ENCODE measurements around the gene DPP3. TPM values are rescaled to one million over a fixed set of nuclear protein-coding genes. Genes with fewer than 3 reads are reported as not detected.

Gene DPP3
- total and polyA plus RNA-seq, 4 experiments from 2014 or later, result 21.0 to 31.0 (median 25.9) TPM

DNA sequence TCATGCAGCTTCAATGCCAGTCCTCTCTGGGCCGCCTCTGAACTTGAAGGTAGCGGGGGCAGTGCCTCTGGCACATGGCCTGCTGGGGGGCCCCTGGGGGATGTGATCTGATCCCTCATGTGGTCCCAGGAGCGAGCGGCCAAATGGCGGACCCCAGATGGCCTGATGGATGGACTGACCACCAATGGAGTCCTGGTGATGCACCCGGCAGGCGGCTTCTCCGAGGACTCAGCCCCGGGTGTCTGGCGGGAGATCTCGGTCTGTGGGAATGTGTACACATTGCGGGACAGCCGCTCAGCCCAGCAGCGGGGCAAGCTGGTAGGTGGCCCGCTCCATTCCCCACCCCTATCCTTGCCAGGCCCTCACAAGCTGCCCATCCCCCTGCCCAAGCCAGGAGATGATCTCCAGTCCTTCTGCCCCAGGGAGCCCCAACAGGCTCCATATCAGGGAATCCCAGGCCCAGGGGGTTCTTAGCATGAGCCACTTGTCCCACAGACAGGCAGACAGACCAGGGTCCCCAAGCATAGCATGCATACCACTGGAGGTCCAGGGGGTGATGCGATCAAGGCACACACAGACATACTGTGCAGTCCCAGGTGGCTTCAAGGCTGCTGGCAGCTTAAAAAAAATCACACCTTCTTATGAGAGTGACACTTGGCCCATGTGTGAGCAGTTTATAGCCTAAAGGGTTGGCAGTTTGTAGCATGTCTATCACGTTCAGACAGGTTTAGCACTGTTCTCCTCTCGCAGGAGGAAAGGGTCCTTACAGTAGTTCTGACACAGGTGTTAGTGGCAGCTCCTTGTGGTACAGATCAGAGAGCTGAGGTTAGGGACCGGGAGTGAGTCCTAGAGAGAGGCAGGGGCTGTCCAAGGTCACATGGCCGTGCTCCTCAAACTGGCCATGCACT, 6.4 kb upstream of the DPP3 start:
- peaks cover 1 to 18% (median 4%) of the 10 kb centered on the region in 4 donors for H3K4me1 Mint-ChIP-seq
- peaks cover 5 to 8% of the 10 kb centered on the region in 2 donors for H3K36me3 Mint-ChIP-seq
- ChIA-PET CTCF (ENCODE audit: partially characterized antibody) (interaction anchor here (1.7 kb wide), 1 partner anchor 35 kb away, joined by 3 read pairs; the partner anchor contains the start of gene MRPL11), POLR2A (ENCODE audit: partially characterized antibody) (no interaction called here)
- Histone ChIP-seq H3K27ac (ENCODE audit: low read depth, low read length) (no peak overlapping the region), H3K36me3 (ENCODE audit: insufficient read depth, low read length) (peaks cover 9% of the 10 kb centered on the region), H3K27me3 (ENCODE audit: insufficient read depth, low read length) (no peaks in the 10 kb centered on the region), H3K9me3 (ENCODE audit: control insufficient read depth in 1 of 2, low read length in 2 of 2) (no peaks in the 10 kb centered on the region), H3K4me3 (ENCODE audit: low read length in 2 of 2) (no peak overlapping the region), H3K4me1 (ENCODE audit: insufficient read depth, low read length) (no peaks in the 10 kb centered on the region)
- no peak for DNase-seq
- H3K4me3 Mint-ChIP-seq, result no peak overlapping the region
- intact Hi-C loops (cut with micrococcal nuclease), result no loop called here
- H3K27ac Mint-ChIP-seq, result peak overlapping the region in 2 of 7 donors; percentile 23 to 81
- H3K27me3 Mint-ChIP-seq, result no peaks in the 10 kb centered on the region
- H3K9me3 Mint-ChIP-seq, result no peaks in the 10 kb centered on the region

DNA sequence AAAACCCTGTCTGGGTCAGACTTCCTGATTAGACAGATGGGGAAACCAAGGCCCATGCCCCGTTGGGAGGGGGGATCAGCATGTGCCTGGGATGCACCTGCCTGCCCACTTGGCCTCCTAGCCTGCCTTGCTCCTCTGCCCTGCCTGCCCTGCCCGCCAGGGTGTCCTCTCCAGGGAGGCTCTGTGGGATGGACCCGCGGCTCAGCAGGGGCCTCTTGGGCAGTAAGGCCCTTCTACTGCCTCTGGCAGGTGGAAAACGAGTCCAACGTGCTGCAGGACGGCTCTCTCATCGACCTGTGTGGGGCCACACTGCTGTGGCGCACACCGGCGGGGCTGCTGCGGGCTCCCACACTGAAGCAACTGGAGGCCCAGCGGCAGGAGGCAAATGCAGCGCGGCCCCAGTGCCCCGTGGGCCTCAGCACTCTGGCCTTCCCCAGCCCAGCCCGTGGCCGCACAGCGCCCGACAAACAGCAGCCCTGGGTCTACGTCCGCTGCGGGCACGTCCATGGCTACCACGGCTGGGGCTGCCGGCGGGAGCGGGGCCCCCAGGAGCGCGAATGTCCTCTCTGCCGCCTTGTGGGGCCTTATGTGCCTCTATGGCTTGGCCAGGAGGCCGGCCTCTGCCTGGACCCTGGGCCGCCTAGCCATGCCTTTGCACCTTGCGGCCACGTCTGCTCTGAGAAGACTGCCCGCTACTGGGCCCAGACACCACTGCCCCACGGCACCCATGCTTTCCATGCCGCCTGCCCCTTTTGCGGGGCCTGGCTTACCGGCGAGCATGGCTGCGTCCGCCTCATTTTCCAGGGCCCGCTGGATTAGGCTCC, 4.7 kb upstream of the DPP3 start:
- H3K9me3 ChIP-seq (ENCODE audit: control insufficient read depth in 1 of 2, low read length in 2 of 2), result no peaks in the 10 kb centered on the region
- CTCF ChIA-PET (ENCODE audit: partially characterized antibody), result no interaction called here
- intact Hi-C loops (cut with micrococcal nuclease), result no loop called here
- H3K36me3 ChIP-seq (ENCODE audit: insufficient read depth, low read length), result peaks cover 9% of the 10 kb centered on the region
- H3K4me3 ChIP-seq (ENCODE audit: low read length in 2 of 2), result no peak overlapping the region
- no peaks in the 10 kb centered on the region for H3K27me3 Mint-ChIP-seq
- no peak overlapping the region for H3K27ac Mint-ChIP-seq
- POLR2A ChIA-PET (ENCODE audit: partially characterized antibody), result no interaction called here
- H3K36me3 Mint-ChIP-seq, result peaks cover 5 to 15% of the 10 kb centered on the region in 2 donors
- no peaks in the 10 kb centered on the region for H3K27me3 ChIP-seq (ENCODE audit: insufficient read depth, low read length)
- H3K4me3 Mint-ChIP-seq, result no peak overlapping the region
- no peak for DNase-seq
- no peaks in the 10 kb centered on the region for H3K9me3 Mint-ChIP-seq
- no peak overlapping the region for H3K27ac ChIP-seq (ENCODE audit: low read depth, low read length)
- peaks cover 11% of the 10 kb centered on the region for H3K4me1 ChIP-seq (ENCODE audit: insufficient read depth, low read length)
- peaks cover 8 to 30% (median 11%) of the 10 kb centered on the region in 4 donors for H3K4me1 Mint-ChIP-seq

DNA sequence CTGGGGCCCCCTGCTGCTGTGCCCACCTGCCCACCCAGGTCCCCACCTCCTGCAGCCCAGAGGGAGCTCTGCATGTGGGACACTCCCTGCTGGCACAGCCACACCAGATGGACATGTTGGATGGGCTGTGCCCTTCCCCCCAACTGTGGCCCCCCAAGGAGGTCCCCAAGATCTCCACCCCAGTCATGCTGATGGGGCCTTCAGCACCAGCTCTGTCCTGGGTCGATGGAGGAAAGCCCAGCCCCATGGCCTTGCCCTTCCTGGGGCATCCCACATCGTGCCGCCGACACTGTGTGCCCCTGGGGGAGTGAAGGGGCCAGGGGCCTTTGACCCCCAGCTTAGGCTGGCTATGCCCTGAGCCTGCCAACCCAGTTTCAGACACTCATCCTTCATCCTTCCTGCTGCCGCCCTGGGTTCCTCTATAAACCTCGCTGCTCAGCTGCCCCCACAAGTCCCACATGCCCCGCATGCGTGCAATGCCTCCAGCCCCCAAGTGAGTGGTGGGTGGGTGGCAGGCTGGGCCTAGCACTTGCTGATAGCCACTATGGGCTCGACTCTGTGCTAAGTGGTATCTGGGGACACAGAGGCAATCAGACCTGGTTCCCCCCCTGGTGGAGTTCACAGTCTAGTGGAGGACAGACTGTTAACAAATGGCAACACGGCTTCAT, 3.9 kb upstream of the DPP3 start:
- Mint-ChIP-seq H3K4me1 (peaks cover 11 to 35% (median 16%) of the 10 kb centered on the region in 4 donors), H3K9me3 (no peaks in the 10 kb centered on the region), H3K27me3 (no peaks in the 10 kb centered on the region), H3K4me3 (no peak overlapping the region), H3K36me3 (peaks cover 1 to 16% of the 10 kb centered on the region in 2 donors), H3K27ac (peak overlapping the region in 2 of 7 donors; percentile 35 to 41)
- no peak overlapping the region for H3K27ac ChIP-seq (ENCODE audit: low read depth, low read length)
- ChIA-PET POLR2A (ENCODE audit: partially characterized antibody) (interaction anchor here (1.0 kb wide), 1 partner anchor 10 kb away, joined by 3 read pairs; no protein-coding TSS in a partner anchor), CTCF (ENCODE audit: partially characterized antibody) (no interaction called here)
- no peak overlapping the region for H3K4me3 ChIP-seq (ENCODE audit: low read length in 2 of 2)
- H3K9me3 ChIP-seq (ENCODE audit: control insufficient read depth in 1 of 2, low read length in 2 of 2), result no peaks in the 10 kb centered on the region
- peaks cover 19% of the 10 kb centered on the region for H3K4me1 ChIP-seq (ENCODE audit: insufficient read depth, low read length)
- H3K27me3 ChIP-seq (ENCODE audit: insufficient read depth, low read length), result no peaks in the 10 kb centered on the region
- intact Hi-C loops (cut with micrococcal nuclease), result no loop called here
- no peak for DNase-seq
- H3K36me3 ChIP-seq (ENCODE audit: insufficient read depth, low read length), result peaks cover 9% of the 10 kb centered on the region

DNA sequence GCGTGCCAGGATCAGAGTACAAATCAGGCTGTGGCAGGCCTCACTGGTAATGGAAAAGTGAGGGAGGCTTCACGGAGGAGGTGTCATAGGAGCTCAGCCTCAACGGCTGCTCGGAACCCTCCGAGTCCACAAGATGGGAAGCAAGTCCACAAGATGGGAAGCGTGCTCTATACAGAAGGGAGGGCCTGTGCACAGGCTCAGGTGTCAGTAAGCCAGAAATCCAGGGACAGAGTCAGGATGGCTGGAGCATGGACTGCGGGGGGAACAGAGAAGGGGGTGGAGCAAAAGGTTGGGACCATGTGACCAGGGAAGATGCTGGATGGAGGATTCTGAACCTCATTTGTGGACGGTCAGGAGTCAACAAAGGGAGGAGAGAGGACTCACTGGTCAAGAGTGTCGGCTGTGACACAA, 3.4 kb upstream of the DPP3 start:
- H3K27me3 ChIP-seq (ENCODE audit: insufficient read depth, low read length), result no peaks in the 10 kb centered on the region
- POLR2A ChIA-PET (ENCODE audit: partially characterized antibody), result interaction anchor here (1.0 kb wide), 1 partner anchor 11 kb away, joined by 3 read pairs; no protein-coding TSS in a partner anchor
- Mint-ChIP-seq H3K36me3 (peaks cover 0 to 16% of the 10 kb centered on the region in 2 donors), H3K4me1 (peaks cover 11 to 35% (median 16%) of the 10 kb centered on the region in 4 donors), H3K27ac (peak overlapping the region in 2 of 7 donors; percentile 35 to 41), H3K27me3 (no peaks in the 10 kb centered on the region), H3K4me3 (peak overlapping the region in 2 of 8 donors; percentile 20 to 61), H3K9me3 (no peaks in the 10 kb centered on the region)
- H3K4me1 ChIP-seq (ENCODE audit: insufficient read depth, low read length), result peaks cover 20% of the 10 kb centered on the region
- CTCF ChIA-PET (ENCODE audit: partially characterized antibody), result no interaction called here
- H3K36me3 ChIP-seq (ENCODE audit: insufficient read depth, low read length), result peaks cover 9% of the 10 kb centered on the region
- no peaks in the 10 kb centered on the region for H3K9me3 ChIP-seq (ENCODE audit: control insufficient read depth in 1 of 2, low read length in 2 of 2)
- DNase-seq, result no peak
- intact Hi-C loops (cut with micrococcal nuclease), result no loop called here
- H3K4me3 ChIP-seq (ENCODE audit: low read length in 2 of 2), result no peak overlapping the region
- H3K27ac ChIP-seq (ENCODE audit: low read depth, low read length), result no peak overlapping the region

DNA sequence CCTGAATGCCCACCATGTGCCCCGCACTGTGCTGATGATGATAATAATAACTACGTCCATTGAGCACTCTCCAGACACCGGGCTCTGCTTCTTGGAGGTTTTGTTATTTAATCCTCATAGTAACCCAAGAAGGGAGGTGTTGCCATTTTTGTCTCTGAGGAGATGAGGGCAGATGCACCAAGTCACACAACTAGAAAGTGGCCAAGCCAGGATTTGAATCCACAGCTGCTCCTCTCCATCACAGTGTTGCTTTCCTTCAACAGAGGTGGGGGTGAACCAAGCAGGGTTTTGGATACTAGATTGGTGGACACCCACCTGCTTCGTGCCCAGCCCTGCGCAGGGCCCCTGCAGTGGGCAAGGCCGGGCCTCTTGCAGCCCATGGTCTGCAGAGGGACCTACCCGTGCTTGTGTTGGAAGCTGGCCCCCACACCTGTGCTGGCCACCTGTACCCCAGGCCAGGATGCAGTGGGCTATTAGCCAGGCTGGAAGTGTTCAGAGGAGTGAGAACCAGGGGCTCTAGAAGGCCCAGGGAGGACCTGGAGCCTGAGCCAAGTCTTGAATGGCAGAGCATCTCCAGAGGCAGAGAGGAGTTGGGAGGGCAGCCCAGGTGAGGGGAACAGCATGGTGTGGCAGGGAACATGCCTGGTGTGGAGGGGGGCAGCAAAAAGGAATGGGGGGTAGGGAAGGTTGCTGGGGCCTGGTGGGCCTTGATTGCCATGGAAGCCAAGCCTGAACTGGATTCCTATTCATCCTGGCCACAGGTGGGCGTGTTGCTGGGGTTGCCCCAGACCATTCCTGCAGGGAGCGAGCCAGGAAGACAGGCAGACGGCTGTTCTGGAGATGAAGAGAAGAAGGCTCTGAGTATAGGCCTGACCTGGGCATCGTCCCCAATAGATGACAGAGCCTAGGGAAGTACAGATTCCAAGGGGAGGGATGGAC, 2.7 kb upstream of the DPP3 start:
- Mint-ChIP-seq H3K4me3 (peak overlapping the region in 4 of 8 donors; percentile 26 to 57 (median 48)), H3K27me3 (no peaks in the 10 kb centered on the region), H3K4me1 (peaks cover 12 to 39% (median 18%) of the 10 kb centered on the region in 4 donors), H3K27ac (peak overlapping the region in 2 of 7 donors; percentile 68 to 70), H3K36me3 (peaks cover 0 to 15% of the 10 kb centered on the region in 2 donors), H3K9me3 (no peaks in the 10 kb centered on the region)
- Histone ChIP-seq H3K27ac (ENCODE audit: low read depth, low read length) (no peak overlapping the region), H3K9me3 (ENCODE audit: control insufficient read depth in 1 of 2, low read length in 2 of 2) (no peaks in the 10 kb centered on the region), H3K36me3 (ENCODE audit: insufficient read depth, low read length) (peaks cover 5% of the 10 kb centered on the region), H3K4me1 (ENCODE audit: insufficient read depth, low read length) (peaks cover 20% of the 10 kb centered on the region), H3K27me3 (ENCODE audit: insufficient read depth, low read length) (no peaks in the 10 kb centered on the region), H3K4me3 (ENCODE audit: low read length in 2 of 2) (no peak overlapping the region)
- ChIA-PET CTCF (ENCODE audit: partially characterized antibody) (interaction anchor here (1.4 kb wide), 3 partner anchors 7 to 10 kb away, joined by 3 to 7 read pairs (median 3); no protein-coding TSS in a partner anchor), POLR2A (ENCODE audit: partially characterized antibody) (interaction anchor here (1.0 to 2.3 kb wide), 3 partner anchors 11 to 68 kb away, joined by 3 to 8 read pairs (median 6); partner anchors contain the start of gene PELI3)
- no peak for DNase-seq
- intact Hi-C loops (cut with micrococcal nuclease), result loop anchor here (2.0 kb wide), 1 partner anchor 67 kb away; no protein-coding TSS in a partner anchor

Measured in CD4-positive, alpha-beta memory T cell (primary cell).